Testis (tissue), 3 donors: ENCODE data around the gene SERPINB2. TPM values are rescaled to one million over a fixed set of nuclear protein-coding genes. Genes with fewer than 3 reads are reported as not detected.

Experiments used
- DNase-seq: peaks from one replicate; pipeline ENCODE4 v3.0.0-alpha.2; 2019
- H3K27ac ChIP-seq, 2 donors: fragments of 200-600 bp; sonication (generic); one replicate each; pipeline ENCODE4 v1.5.1; 2019
- H3K27me3 ChIP-seq: fragments of 200-600 bp; sonication (generic); one replicate; pipeline ENCODE4 v1.5.1; 2019
- H3K36me3 ChIP-seq: fragments of 200-600 bp; sonication (generic); one replicate; pipeline ENCODE4 v1.5.1; 2017; ENCODE audit warnings: low read depth; ENCODE audit errors: missing control alignments
- H3K4me1 ChIP-seq: fragments of 200-600 bp; sonication (generic); one replicate; pipeline ENCODE4 v1.5.1; 2019
- H3K4me3 ChIP-seq, 2 donors: fragments of 200-600 bp; sonication (generic); one replicate each; pipeline ENCODE4 v1.5.1; 2017 to 2019
- H3K9me3 ChIP-seq: fragments of 200-600 bp; sonication (generic); one replicate; pipeline ENCODE4 v1.5.1; 2017
- CTCF ChIP-seq, 3 experiments: fragments of 450-650 bp in 2 of 3; fragments of 200-600 bp in 1 of 3; sonication (generic) in 1 of 3; IDR thresholded peaks; one replicate each; pipeline ENCODE4 v1.5.1; 2016 to 2019; ENCODE audit warnings: antibody characterized with exemption in 3 of 3, mild to moderate bottlenecking in 2 of 3, moderate library complexity in 1 of 3
- POLR2A ChIP-seq: fragments of 450-650 bp; IDR thresholded peaks from one replicate; pipeline ENCODE4 v1.6.1; 2017; ENCODE audit warnings: antibody characterized with exemption, mild to moderate bottlenecking, moderate library complexity
- WGBS, 2 donors: methylation state at CpG; one replicate each; pipeline ENCODE4 v1.1.5; 2018; 5-methylcytosine and 5-hydroxymethylcytosine counted together
- intact Hi-C: fragments of 100-400 bp; cut with DNase I; formaldehyde crosslinking; loops from one replicate; pipeline ENCODE4 v1.15.1; 2023; ENCODE audit warnings: low total_unique reads
- polyA plus RNA-seq: library from polyadenylated mRNA; stranded (reverse); fragments of 350-450 nt; fragmentation: Illumina TruSeq; extraction: RNeasy Lipid Tissue Mini Kit (QIAGEN cat#74804); gene quantifications from one replicate; pipeline ENCODE4 v1.2.3, GENCODE V29; 2014; ENCODE audit warnings: low read depth, low replicate concordance; ENCODE audit not compliant: insufficient read depth
- total RNA-seq, 2 donors: library from RNA; depleted of rRNA; stranded (reverse); fragments of >200 nt; gene quantifications; one replicate each; pipeline ENCODE4 v1.2.3, GENCODE V29; 2016

The SERPINB2 gene
- total and polyA plus RNA-seq, 3 donors from 2014 or later, result not detected

GRCh38 chr18:63867368-63868125, 20.0 kb upstream of the SERPINB2 start:
- H3K9me3 ChIP-seq, result no peaks in the 10 kb centered on the region
- H3K4me3 ChIP-seq, result no peak overlapping the region
- H3K36me3 ChIP-seq, result no peaks in the 10 kb centered on the region
- 77 to 82% methylated on average over 3 of the region's 3 CpGs for WGBS, 2 donors
- no peaks in the 10 kb centered on the region for H3K4me1 ChIP-seq
- DNase-seq, result no peak
- intact Hi-C loops, result no loop called here
- no peaks in the 10 kb centered on the region for H3K27me3 ChIP-seq
- TF ChIP-seq CTCF (IDR thresholded peaks at IDR 0.05), result no peak
- TF ChIP-seq POLR2A, result no peak
- no peak overlapping the region for H3K27ac ChIP-seq

GRCh38 chr18:63868546-63868945, 19.0 kb upstream of the SERPINB2 start:
- 89 to 91% methylated on average over 9 of the region's 9 CpGs for WGBS, 2 donors
- H3K9me3 ChIP-seq, result no peaks in the 10 kb centered on the region
- no peak for DNase-seq
- no peaks in the 10 kb centered on the region for H3K4me1 ChIP-seq
- no peaks in the 10 kb centered on the region for H3K36me3 ChIP-seq
- no peaks in the 10 kb centered on the region for H3K27me3 ChIP-seq
- intact Hi-C loops, result no loop called here
- TF ChIP-seq CTCF (IDR thresholded peaks at IDR 0.05) (no peak), POLR2A (no peak)
- no peak overlapping the region for H3K27ac ChIP-seq
- H3K4me3 ChIP-seq, result no peak overlapping the region

GRCh38 chr18:63869374-63869773, 18.1 kb upstream of the SERPINB2 start:
- WGBS, 2 donors, result 80 to 89% methylated on average over 9 of the region's 9 CpGs
- H3K36me3 ChIP-seq, result no peaks in the 10 kb centered on the region
- H3K27ac ChIP-seq, result no peak overlapping the region
- H3K4me1 ChIP-seq, result no peaks in the 10 kb centered on the region
- H3K27me3 ChIP-seq, result no peaks in the 10 kb centered on the region
- no peaks in the 10 kb centered on the region for H3K9me3 ChIP-seq
- intact Hi-C loops, result no loop called here
- DNase-seq, result no peak
- no peak for TF ChIP-seq POLR2A
- TF ChIP-seq CTCF (IDR thresholded peaks at IDR 0.05), result no peak
- H3K4me3 ChIP-seq, result no peak overlapping the region

GRCh38 chr18:63869851-63870250, 17.7 kb upstream of the SERPINB2 start:
- Histone ChIP-seq H3K4me1 (no peaks in the 10 kb centered on the region), H3K27me3 (no peaks in the 10 kb centered on the region), H3K27ac (no peak overlapping the region), H3K4me3 (no peak overlapping the region), H3K9me3 (no peaks in the 10 kb centered on the region), H3K36me3 (no peaks in the 10 kb centered on the region)
- 88 to 89% methylated on average over 3 of the region's 3 CpGs for WGBS, 2 donors
- TF ChIP-seq POLR2A (no peak), CTCF (IDR thresholded peaks at IDR 0.05) (no peak)
- no peak for DNase-seq
- intact Hi-C loops, result no loop called here

GRCh38 chr18:63871836-63872235, 15.7 kb upstream of the SERPINB2 start:
- Histone ChIP-seq H3K36me3 (no peaks in the 10 kb centered on the region), H3K4me1 (no peaks in the 10 kb centered on the region), H3K4me3 (no peak overlapping the region), H3K27ac (no peak overlapping the region), H3K27me3 (no peaks in the 10 kb centered on the region), H3K9me3 (no peaks in the 10 kb centered on the region)
- TF ChIP-seq POLR2A, result no peak
- TF ChIP-seq CTCF (IDR thresholded peaks at IDR 0.05), result no peak
- intact Hi-C loops, result no loop called here
- 52 to 63% methylated on average over 1 of the region's 1 CpG for WGBS, 2 donors
- no peak for DNase-seq
